GM18526 (cell line): ENCODE data around the gene HDHD2.

Source experiments
- POLR2A ChIP-seq: IDR thresholded peaks from 3 replicates; pipeline ENCODE4 v1.6.1; 2011; ENCODE audit not compliant: insufficient read length; ENCODE audit errors: extremely low read depth

The HDHD2 gene

GRCh38 chr18:47151439-47151838 lies 1.1 kb upstream of the HDHD2 start:
- TF ChIP-seq POLR2A = no peak

GRCh38 chr18:47150824-47151366 lies 595 bp upstream of the HDHD2 start:
- TF ChIP-seq POLR2A = no peak

GRCh38 chr18:47149457-47150028 lies 757 bp downstream of the HDHD2 start:
- no peak for TF ChIP-seq POLR2A

- no peak for TF ChIP-seq POLR2A
Observed at GRCh38 chr18:47146206-47146605, 4.1 kb downstream of the HDHD2 start.

- TF ChIP-seq POLR2A = no peak
Observed at GRCh38 chr18:47143899-47144485, 6.3 kb downstream of the HDHD2 start.

GRCh38 chr18:47143153-47143552 lies 7.1 kb downstream of the HDHD2 start:
- no peak for TF ChIP-seq POLR2A

GRCh38 chr18:47141289-47141688 lies 9.0 kb downstream of the HDHD2 start:
- TF ChIP-seq POLR2A = no peak

- TF ChIP-seq POLR2A = no peak
Observed at GRCh38 chr18:47121146-47121545, 29.2 kb downstream of the HDHD2 start.

- TF ChIP-seq POLR2A = no peak
Observed at GRCh38 chr18:47120428-47120827, 29.9 kb downstream of the HDHD2 start.

GRCh38 chr18:47118981-47119380 lies 31.3 kb downstream of the HDHD2 start:
- TF ChIP-seq POLR2A = no peak

- no peak for TF ChIP-seq POLR2A
Observed at GRCh38 chr18:47115205-47115604, 35.1 kb downstream of the HDHD2 start.

GRCh38 chr18:47113796-47114540 lies 36.3 kb downstream of the HDHD2 start:
- no peak for TF ChIP-seq POLR2A

GRCh38 chr18:47110492-47111274 lies 39.6 kb downstream of the HDHD2 start:
- TF ChIP-seq POLR2A = no peak

GRCh38 chr18:47109720-47110119 lies 40.6 kb downstream of the HDHD2 start:
- TF ChIP-seq POLR2A = no peak

GRCh38 chr18:47108998-47109405 lies 41.3 kb downstream of the HDHD2 start:
- no peak for TF ChIP-seq POLR2A

GRCh38 chr18:47108373-47108772 lies 41.9 kb downstream of the HDHD2 start:
- TF ChIP-seq POLR2A = no peak

GRCh38 chr18:47100212-47100831 lies 50.0 kb downstream of the HDHD2 start:
- TF ChIP-seq POLR2A = no peak
